HEK293 (cell line): ENCODE measurements around the gene C4orf36.

Source experiments
- ZFP37 ChIP-seq: fragments of 450-650 bp; formaldehyde crosslinking; IDR thresholded peaks from 2 replicates; pipeline ENCODE4 v1.5.1; 2016; ENCODE audit warnings: missing biosample characterization, missing genetic modification characterization
- ZNF121 ChIP-seq: fragments of 450-650 bp; formaldehyde crosslinking; IDR thresholded peaks from 2 replicates; pipeline ENCODE4 v1.5.1; 2016; ENCODE audit warnings: missing biosample characterization, missing genetic modification characterization
- ZNF274 ChIP-seq, 2 experiments: fragments of 200-500 bp in 1 of 2; fragments of 450-650 bp in 1 of 2; sonication (Bioruptor generic) in 1 of 2; formaldehyde crosslinking in 1 of 2; IDR thresholded peaks; 2 replicates each; pipeline versions ENCODE4 v1.5.1 to v1.6.1; 2014 to 2016; ENCODE audit warnings: borderline replicate concordance in 1 of 2, inconsistent platforms in 1 of 2, low read length in 1 of 2, missing biosample characterization in 1 of 2, missing genetic modification characterization in 1 of 2
- ZNF777 ChIP-seq: fragments of 450-650 bp; formaldehyde crosslinking; IDR thresholded peaks from 2 replicates; pipeline ENCODE4 v1.5.1; 2017; ENCODE audit warnings: missing biosample characterization, missing genetic modification characterization, borderline replicate concordance
- TF ChIP-seq, protein P1 (sequence below): fragments of 450-650 bp; formaldehyde crosslinking; IDR thresholded peaks from 2 replicates; pipeline ENCODE4 v1.5.1; 2016; ENCODE audit warnings: missing biosample characterization, missing genetic modification characterization
- TF ChIP-seq, protein P2 (sequence below): fragments of 450-650 bp; formaldehyde crosslinking; IDR thresholded peaks from 2 replicates; pipeline ENCODE4 v1.5.1; 2016; ENCODE audit warnings: missing biosample characterization, missing genetic modification characterization, low read depth

DNA sequence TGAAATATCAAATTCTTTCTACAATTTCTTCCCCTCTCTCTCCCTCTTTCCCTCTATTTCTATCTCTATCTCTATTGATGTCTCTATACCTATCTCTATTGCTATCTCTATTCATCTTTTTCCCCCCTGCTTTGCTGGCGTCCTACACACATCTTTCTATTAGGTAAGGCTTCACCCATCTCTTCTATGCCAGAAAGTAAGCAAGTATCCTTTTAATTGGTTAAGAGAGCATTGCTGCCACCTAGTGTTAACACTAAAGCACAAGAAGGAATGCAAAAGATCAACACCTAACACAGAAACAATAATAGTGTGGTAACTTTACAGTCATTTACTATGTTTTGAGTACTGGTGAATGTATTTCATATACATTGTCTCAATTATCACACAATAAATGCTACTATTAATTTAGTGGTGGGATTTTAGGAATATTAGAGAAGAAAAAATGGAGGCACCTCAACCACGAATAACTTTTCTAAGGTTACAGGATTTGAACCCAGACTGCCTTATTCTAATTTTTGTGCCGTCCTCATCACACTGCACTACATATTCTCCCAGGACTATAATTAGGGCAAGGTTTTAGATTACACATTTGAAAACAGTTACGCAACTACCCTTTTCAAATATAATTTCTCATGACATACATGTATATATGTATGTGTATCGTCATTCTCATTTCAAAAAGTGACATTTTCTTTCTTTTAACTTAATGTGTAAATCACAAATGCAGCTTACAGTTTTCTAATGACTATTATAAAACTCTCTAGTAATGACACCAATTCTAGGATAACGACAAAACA is 3.7 kb upstream of the C4orf36 start:
- TF ChIP-seq ZFP37 (tag by site-specific recombination) (no peak), ZNF274 (IDR thresholded peaks at IDR 0.05; ENCODE audit: low read length) (no peak), ZNF274 (tag by site-specific recombination; IDR thresholded peaks at IDR 0.05; ENCODE audit: borderline replicate concordance) (no peak), ZNF121 (no peak), ZNF777 (tag by site-specific recombination) (no peak)
- TF ChIP-seq, protein P1, sequence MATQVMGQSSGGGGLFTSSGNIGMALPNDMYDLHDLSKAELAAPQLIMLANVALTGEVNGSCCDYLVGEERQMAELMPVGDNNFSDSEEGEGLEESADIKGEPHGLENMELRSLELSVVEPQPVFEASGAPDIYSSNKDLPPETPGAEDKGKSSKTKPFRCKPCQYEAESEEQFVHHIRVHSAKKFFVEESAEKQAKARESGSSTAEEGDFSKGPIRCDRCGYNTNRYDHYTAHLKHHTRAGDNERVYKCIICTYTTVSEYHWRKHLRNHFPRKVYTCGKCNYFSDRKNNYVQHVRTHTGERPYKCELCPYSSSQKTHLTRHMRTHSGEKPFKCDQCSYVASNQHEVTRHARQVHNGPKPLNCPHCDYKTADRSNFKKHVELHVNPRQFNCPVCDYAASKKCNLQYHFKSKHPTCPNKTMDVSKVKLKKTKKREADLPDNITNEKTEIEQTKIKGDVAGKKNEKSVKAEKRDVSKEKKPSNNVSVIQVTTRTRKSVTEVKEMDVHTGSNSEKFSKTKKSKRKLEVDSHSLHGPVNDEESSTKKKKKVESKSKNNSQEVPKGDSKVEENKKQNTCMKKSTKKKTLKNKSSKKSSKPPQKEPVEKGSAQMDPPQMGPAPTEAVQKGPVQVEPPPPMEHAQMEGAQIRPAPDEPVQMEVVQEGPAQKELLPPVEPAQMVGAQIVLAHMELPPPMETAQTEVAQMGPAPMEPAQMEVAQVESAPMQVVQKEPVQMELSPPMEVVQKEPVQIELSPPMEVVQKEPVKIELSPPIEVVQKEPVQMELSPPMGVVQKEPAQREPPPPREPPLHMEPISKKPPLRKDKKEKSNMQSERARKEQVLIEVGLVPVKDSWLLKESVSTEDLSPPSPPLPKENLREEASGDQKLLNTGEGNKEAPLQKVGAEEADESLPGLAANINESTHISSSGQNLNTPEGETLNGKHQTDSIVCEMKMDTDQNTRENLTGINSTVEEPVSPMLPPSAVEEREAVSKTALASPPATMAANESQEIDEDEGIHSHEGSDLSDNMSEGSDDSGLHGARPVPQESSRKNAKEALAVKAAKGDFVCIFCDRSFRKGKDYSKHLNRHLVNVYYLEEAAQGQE (tag by site-specific recombination), result no peak
- TF ChIP-seq, protein P2, sequence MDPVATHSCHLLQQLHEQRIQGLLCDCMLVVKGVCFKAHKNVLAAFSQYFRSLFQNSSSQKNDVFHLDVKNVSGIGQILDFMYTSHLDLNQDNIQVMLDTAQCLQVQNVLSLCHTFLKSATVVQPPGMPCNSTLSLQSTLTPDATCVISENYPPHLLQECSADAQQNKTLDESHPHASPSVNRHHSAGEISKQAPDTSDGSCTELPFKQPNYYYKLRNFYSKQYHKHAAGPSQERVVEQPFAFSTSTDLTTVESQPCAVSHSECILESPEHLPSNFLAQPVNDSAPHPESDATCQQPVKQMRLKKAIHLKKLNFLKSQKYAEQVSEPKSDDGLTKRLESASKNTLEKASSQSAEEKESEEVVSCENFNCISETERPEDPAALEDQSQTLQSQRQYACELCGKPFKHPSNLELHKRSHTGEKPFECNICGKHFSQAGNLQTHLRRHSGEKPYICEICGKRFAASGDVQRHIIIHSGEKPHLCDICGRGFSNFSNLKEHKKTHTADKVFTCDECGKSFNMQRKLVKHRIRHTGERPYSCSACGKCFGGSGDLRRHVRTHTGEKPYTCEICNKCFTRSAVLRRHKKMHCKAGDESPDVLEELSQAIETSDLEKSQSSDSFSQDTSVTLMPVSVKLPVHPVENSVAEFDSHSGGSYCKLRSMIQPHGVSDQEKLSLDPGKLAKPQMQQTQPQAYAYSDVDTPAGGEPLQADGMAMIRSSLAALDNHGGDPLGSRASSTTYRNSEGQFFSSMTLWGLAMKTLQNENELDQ (tag by site-specific recombination), result no peak
